ENCODE measurements around the gene INSC.

INSC gene

GRCh38 chr11:15118431-15118830, 3.7 kb downstream of the INSC start:
- no peak for TF ChIP-seq CTCF (IDR thresholded peaks at IDR 0.05; ENCODE audit: low read length, missing control alignments)
- no peak for DNase-seq (ENCODE audit: low read depth)
- H3K4me3 ChIP-seq (replicated peaks; ENCODE audit: low read depth, low read length) = no peak overlapping the region

GRCh38 chr11:15119352-15119751, 4.6 kb downstream of the INSC start:
- no peak overlapping the region for H3K4me3 ChIP-seq (replicated peaks; ENCODE audit: low read depth, low read length)
- TF ChIP-seq CTCF (IDR thresholded peaks at IDR 0.05; ENCODE audit: low read length, missing control alignments) = no peak
- DNase-seq (ENCODE audit: low read depth) = no peak

GRCh38 chr11:15119826-15120225, 5.1 kb downstream of the INSC start:
- no peak for TF ChIP-seq CTCF (IDR thresholded peaks at IDR 0.05; ENCODE audit: low read length, missing control alignments)
- H3K4me3 ChIP-seq (replicated peaks; ENCODE audit: low read depth, low read length) = no peak overlapping the region

DNA sequence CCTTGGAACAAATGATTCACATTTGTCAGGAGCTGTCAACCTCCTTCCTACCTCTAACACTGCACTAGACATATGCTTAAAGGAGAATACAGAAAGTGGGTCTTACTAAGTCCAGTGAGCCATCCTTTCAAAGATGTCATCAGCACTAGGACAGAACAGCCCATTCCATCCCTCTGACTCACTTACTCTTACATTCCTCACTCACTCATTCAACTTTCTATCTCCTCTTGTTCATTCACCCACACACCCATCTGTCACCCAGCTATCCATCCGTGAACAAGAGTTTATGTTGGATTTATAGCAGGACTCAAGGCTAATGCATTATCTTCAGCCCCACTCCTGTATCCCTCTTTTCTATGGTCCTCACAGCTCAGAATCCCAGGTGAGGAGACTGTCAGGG, 9.1 kb downstream of the INSC start:
- TF ChIP-seq CTCF (IDR thresholded peaks at IDR 0.05; ENCODE audit: low read length, missing control alignments) = no peak
- DNase-seq (ENCODE audit: low read depth) = peak; percentile 71
- no peak overlapping the region for H3K4me3 ChIP-seq (replicated peaks; ENCODE audit: low read depth, low read length)

More at GRCh38 chr11:15119826-15120225, 5.1 kb downstream of the INSC start:
- no peak for DNase-seq (ENCODE audit: low read depth)

DNA sequence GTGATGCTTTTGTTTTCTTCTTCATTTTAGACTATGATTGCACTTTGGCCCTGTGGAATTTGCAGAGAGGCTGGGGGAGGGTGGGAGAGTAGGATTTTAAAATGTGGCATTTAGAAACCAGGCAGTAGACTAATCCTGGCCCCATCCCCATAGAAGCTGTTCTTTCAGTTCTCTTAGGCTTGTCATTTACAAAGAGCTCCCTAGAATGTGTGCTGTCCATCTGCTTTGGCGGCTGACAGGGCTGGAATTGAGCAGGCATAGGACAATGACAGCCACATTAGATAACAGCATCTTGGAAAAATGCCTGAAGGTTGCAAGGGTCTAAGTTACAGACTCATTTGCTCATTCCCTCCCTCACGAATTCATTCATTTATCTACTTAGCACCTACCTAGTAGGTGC, 9.8 kb downstream of the INSC start:
- H3K4me3 ChIP-seq (replicated peaks; ENCODE audit: low read depth, low read length) = no peak overlapping the region
- TF ChIP-seq CTCF (IDR thresholded peaks at IDR 0.05; ENCODE audit: low read length, missing control alignments) = no peak
- DNase-seq (ENCODE audit: low read depth) = no peak

- no peak for TF ChIP-seq CTCF (IDR thresholded peaks at IDR 0.05; ENCODE audit: low read length, missing control alignments)
- H3K4me3 ChIP-seq (replicated peaks; ENCODE audit: low read depth, low read length) = no peak overlapping the region
- DNase-seq (ENCODE audit: low read depth) = peak; percentile 70
These were observed 12.6 kb downstream of the INSC start for GRCh38 chr11:15127341-15127740.

DNA sequence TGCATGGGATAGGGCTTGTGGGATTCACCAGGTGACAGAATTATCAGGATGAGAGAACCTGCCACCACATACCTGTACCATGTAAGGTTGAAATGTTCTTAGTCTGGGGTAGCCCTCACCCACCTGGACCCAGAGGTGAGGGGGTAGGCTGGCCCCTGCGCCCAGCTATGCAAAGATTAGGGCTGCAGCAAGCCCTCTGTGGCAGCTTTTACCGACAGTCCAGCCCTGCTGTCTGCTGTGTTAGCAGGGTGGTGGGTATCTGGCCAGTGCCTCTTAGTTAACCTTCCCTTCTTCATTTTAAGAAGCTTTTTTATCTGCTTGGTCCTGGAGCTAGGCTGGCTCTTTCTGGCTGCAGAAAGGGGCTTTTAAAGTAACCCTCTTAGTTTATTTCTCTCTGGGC, 13.9 kb downstream of the INSC start:
- H3K4me3 ChIP-seq (replicated peaks; ENCODE audit: low read depth, low read length) = no peak overlapping the region
- no peak for DNase-seq (ENCODE audit: low read depth)
- no peak for TF ChIP-seq CTCF (IDR thresholded peaks at IDR 0.05; ENCODE audit: low read length, missing control alignments)
